GM12891 (cell line): Measurements from ENCODE around the gene SLC22A23.
"Not testable (repeated sequence)": the region's sequence is repeated elsewhere in the genome, so short reads cannot be mapped to it uniquely, and the experiment has no call there.

Experiments used
- PAX5 ChIP-seq: IDR thresholded peaks from 2 replicates; pipeline ENCODE4 v1.6.1; 2011; ENCODE audit warnings: low read length, moderate library complexity, mild to moderate bottlenecking; ENCODE audit not compliant: insufficient read depth, severe bottlenecking
- POLR2A ChIP-seq: IDR thresholded peaks from 2 replicates; pipeline ENCODE4 v1.6.1; 2011; ENCODE audit warnings: low read depth, low read length, control low read depth
- POLR2AphosphoS5 ChIP-seq: IDR thresholded peaks from 2 replicates; pipeline ENCODE4 v1.6.1; 2011; ENCODE audit warnings: low read depth, low read length, control low read depth
- POU2F2 ChIP-seq: IDR thresholded peaks from 2 replicates; pipeline ENCODE4 v1.6.1; 2011; ENCODE audit warnings: low read depth, mild to moderate bottlenecking, control low read depth, low read length, moderate library complexity
- SPI1 ChIP-seq: IDR thresholded peaks from 2 replicates; pipeline ENCODE4 v1.6.1; 2011; ENCODE audit warnings: low read depth, low read length, control low read depth
- TAF1 ChIP-seq: IDR thresholded peaks from 2 replicates; pipeline ENCODE4 v1.6.1; 2011; ENCODE audit warnings: low read depth, low read length, control low read depth

DNA sequence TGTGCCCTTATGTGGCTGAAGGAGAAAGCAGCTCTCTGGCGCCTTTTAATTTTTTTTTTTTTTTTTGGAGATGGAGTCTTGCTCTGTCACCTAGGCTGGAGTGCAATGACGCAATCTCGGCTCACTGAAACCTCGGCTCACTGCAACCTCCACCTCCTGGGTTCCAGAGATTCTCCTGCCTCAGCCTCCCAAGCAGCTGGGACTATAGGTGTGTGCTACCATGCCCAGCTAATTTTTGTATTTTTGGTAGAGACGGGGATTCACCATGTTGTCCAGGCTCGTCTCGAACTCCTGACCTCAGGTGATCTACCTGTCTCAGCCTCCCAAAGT is 212.1 kb downstream of the SLC22A23 start:
- TF ChIP-seq POLR2A, PAX5, TAF1, POLR2AphosphoS5, SPI1, POU2F2: not testable (repeated sequence)
